Effector CD8-positive, alpha-beta T cell (primary cell): ENCODE measurements around the gene RASAL2.
"Not testable (repeated sequence)": the region's sequence is repeated elsewhere in the genome, so short reads cannot be mapped to it uniquely, and the experiment has no call there.

Experiments
- DNase-seq: peaks from one replicate; lab custom pipeline; 2025; lab: John Stamatoyannopoulos, UW

RASAL2 gene

DNA sequence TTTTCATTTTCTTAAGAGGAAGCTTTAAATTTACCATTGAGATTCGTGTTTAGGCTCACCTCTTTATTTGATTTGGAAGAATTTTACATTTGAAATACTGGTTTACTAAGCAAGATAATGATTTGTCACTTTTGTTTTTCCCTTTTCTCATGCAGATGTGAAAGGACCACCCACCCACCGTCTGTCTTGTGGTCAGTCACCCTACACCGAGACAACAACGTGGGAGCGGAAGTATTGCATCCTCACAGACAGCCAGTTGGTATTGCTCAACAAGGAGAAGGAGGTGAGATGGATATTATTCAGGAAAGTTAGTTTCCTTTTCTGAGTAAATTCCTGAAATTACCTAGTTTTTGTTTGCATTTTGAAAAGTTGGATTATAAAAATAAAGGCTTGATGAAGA, 189.5 kb downstream of the RASAL2 start:
- DNase-seq = no peak

DNA sequence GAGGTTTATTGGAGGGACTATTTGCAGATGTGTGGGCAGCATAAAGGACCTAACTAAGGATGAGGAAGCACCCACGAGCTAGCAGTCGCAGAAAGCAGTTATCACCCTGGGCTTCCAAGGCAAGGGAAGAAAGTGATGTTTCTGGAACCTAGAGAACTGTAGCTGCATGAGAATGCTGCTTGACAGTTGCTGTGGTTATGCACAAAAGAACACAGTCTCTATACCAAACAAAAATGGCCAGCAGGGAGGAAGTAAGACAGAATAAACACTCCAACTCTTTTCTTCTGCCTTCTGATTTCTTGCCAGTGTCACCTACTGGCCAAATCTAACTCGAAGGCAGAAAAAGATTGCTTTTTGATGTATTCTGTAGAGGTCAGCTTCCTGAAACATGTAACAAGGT, 190.2 kb downstream of the RASAL2 start:
- no peak for DNase-seq

DNA sequence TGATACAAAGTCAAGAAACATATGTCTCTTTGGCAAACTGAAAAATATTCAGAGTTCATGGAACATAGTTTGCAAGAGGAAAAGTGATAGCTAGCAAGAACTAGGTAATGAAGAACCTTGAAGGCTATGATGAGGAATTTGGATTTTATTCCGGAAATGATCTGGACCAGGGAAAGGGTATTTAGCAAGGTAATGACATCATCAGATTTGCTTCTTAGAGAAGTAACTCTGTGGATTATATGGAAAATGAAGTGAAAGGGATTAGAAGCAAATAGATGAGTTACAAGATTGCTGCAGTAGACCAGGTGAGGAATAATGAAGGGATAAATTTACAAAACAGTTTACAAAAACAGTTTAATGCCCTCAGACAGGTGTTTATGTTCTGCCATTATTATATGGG, 197.3 kb downstream of the RASAL2 start:
- DNase-seq = no peak

DNA sequence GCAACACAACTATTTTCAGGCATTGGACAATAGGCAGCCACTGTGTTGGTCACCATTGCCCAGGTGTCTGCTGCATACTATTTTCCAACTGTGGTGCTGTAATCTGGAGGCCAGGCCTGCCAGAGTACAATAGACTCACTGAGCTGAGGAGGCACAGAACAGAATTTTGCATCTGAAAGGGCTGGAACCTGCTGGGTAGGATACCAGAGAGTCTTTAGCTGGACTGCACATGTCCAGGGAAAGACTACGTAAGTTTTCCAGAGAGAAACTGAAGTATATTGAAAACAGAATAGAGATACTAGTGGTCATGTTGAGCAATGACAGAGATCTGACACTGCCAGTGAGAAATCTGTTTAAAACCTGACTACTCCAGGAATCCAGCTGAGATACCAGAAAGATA, 200.8 kb downstream of the RASAL2 start:
- DNase-seq = no peak

DNA sequence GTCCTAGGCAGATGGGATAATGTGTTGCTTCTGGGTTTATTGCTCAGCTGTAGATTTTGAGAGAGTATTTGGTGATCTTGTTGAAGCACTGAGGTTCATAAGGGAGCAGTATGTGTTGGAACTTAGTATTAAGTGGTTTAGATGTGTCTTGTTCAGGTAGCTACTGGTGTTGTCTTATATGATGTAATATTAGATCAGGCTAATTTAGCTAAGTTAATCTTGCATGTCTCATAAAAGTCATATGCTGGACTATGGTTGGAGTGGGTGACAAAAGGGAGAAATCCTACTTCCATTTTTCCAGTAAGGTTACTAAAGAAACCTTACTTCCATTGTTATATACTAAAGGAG, 206.4 kb downstream of the RASAL2 start:
- no peak for DNase-seq

DNA sequence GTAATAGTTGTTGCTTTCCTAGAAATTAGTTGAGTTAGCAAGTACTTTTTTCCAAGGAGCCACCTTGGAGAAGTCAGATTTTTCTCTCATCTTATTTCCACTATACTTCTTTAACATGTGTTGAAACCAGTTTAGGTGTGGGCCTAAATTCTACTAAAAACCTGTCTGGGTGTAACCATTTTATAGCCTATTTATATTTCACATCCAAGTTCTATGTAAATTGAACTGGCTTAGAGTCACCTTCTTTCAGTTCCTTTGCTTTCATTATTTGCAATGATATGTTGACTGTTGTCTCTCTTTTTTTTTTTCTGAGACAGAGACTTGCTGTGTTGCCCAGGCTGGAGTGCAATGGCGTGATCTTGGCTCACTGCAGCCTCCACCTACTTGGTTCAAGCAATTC, 207.2 kb downstream of the RASAL2 start:
- no peak for DNase-seq

DNA sequence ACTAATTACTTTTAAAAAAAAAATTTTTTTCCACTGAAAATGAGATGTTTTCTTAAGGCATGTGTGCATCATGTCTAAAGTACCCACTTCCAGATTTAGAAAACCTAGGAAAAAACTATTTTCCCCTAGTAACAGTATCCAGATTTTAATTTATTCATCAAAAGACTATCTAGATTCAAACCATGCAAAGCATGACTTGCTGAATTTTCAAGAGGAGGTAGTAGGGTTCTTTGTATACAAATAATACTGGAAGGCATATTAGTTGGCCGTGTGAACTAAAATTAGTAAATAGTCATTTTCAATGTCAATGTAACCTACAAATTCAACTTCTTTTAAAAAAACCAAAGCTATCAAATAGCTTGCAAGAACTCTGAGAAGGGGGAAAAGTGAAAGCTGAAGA, 213.4 kb downstream of the RASAL2 start:
- no peak for DNase-seq

DNA sequence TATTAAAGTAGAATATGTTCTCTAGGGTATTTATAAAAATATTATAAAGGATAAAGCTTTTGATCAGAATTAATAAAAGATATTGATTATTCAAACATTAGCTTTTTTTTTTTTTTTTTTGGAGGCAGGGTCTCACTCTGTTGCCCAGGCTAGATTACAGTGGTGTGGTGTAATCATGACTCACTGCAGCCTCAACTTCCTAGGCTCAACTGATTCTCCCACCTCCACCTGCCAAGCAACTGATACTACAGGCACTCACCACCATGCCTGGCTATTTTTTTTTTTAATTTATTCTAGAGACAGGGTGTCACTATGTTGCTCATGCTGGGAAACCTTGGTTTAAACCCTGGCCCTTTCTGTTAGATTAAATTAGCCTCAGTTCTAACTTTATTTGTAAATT, 214.5 kb downstream of the RASAL2 start:
- no peak for DNase-seq

DNA sequence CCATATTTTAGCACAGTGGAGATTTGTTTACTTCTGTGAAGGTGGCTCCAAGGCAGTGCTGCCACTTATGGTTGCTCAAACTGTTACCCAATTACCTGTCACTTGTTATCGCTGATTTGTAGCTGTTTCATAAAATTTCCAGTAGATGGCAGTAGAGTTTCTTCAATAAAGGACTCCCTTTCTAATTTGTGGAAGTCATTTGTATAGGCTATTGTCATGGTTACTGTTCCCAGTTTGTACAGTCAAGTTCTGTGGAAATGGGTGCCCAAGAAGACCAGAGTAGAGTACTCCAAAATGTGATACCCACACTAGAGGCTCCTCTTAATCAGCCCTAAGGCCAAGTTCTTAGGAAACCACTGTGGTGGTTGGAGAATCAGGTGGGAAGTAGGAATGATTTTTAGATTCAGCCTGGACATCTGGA, 216.8 kb downstream of the RASAL2 start:
- DNase-seq = no peak

DNA sequence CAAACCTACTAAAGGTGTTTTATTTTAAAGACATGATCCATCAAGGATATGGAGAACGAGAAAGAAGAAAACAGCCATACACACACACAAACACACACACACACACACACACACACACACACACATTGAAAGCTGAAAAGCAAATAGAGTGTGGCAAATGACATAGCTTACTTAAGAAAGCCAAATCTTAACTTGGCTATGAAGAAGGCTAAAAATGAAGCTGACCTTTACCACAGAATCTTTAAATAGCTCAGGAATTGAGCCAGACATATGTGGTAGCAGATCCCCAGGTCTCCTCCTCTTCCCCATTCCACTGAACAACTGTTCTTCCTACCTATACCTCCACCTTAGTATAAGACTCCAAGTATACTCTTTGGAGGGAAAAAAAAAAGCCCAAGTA, 217.3 kb downstream of the RASAL2 start:
- DNase-seq = no peak

DNA sequence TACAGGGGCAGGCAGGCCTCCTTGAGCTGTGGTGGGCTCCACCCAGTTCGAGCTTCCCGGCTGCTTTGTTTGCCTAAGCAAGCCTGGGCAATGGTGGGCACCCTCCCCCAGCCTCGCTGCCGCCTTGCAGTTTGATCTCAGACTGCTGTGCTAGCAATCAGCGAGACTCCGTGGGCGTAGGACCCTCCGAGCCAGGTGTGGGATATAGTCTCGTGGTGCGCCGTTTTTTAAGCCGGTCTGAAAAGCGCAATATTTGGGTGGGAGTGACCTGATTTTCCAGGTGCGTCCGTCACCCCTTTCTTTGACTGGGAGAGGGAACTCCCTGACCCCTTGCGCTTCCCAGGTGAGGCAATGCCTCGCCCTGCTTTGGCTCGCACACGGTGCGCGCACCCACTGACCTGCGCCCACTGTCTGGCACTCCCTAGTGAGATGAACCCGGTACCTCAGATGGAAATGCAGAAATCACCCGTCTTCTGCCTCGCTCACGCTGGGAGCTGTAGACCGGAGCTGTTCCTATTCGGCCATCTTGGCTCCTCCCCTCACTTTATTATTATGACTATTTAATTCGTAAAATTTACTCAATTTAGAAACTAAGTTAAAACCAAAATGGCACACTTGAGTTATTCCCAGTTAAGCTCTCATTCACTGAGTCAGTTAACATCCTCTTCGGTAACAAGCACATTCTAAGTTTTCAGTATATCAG, 226.5 kb downstream of the RASAL2 start:
- DNase-seq = not testable (repeated sequence)

DNA sequence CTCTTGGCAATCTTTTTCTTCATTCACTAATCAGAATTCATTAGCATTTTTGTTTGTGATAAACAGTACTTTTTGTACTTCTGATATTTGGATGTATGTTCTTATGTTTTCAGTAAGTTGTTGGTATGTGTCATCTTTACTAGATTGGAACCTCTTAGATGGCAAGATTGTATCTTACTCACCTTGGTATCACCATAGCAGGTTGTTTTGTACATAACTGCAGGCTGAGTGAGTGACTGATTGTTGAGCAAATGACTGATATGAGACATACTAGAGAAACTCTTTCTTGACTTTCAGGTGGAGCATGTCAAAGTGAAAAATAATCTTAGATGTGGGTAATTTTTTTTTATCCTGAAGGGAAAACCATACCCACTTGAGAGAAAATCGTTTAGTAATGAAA, 229.2 kb downstream of the RASAL2 start:
- DNase-seq = no peak

DNA sequence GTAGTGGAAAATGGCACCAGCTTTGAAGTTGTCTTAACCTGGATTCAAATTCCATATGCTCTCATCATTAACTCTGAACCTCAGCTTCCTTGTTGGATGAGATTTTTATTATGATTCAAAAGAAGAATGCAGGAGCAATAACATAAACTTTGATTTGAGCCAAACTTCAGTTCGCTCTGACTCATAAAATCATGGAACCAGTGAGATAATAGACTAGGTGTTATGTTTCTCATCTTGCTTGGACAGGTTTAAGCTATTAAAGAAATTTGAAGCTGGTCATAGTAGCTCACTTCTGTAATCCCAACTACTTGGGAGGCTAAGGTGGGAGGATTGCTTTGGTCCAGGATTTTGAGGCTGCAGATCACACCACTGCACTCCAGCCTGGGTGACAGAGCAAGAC, 230.1 kb downstream of the RASAL2 start:
- no peak for DNase-seq

DNA sequence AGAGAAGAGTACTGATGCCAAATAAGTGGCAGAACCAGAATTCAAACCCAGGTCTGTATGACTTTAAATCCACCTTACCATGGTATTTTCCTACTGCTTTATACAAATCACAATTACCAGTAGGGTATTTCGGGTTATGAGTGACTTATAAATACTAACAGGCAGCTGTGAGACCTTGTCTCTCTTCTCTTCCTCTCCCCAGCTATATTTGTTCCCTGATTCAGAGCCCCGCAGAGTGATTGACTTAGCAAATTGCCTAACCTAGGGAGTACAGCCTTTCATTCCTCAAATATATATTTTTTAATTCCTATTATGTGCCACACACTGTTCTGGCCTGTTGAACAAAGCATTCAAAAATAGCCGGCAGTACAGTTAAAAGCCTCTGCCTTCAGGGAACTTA, 234.8 kb downstream of the RASAL2 start:
- no peak for DNase-seq

DNA sequence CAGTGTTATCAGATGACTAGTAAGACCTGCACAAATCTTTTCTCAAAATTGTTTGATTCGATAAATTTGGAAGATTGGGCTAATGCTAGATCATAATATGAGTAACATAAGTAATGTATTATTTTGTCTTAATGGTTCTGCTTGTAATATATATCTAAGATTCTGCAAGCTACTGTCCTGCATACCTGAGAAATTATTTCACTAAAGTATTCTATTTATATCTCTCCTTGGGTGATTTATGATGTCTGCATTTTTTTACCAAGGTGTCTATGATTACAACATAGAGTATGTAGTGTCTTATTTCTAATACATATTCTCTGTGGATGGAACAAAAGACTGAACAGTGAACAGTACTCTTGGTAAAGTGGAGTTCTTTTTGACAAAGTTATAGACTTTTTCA, 236.2 kb downstream of the RASAL2 start:
- DNase-seq = no peak

DNA sequence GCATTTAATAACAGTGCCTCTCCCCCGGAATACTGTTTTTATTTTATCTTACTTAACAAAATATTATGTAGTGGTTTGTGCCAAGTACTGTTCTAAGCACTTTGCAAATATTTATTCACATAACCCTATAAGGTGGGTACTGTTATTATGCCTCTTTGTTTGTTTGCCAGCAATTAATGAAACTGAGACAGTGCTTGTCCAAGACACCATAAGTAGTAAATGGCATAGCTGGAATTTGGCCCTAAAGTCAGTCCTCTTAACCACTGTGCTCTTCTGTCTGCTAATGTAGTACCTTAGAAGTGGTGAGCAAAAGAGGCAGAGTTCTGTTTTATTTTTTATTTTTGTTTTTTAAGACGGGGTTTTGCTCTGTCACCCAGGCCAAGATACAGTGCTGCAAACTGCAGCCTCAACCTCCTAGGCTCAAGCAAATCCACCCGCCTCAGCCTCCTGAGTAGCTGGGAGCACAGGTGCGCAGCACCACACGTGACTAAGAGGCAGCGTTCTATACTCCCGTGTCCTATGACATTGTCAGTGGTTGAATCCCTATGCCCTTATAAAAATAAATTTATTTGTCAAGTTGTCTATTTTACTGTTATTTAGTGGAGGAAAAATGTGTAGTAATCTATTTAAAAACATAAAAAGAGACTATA, 237.1 kb downstream of the RASAL2 start:
- no peak for DNase-seq

DNA sequence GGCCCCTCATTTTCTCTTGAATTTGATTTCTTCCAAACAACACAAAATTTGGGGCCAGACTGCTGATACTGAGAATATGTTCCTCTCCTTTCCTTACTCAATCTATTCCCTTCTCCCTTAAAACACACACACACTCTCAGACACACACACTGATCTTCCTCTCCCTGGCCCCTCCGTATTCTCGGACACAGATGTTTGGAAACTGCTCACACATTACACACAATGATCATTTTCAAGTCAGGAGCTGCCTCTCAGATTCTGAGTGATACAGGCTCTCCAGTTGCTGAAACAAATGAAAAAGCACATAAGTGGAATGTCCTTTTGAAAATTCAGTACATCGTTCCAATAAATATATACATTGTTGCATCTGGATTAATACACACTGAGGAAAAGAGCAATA, 241.5 kb downstream of the RASAL2 start:
- no peak for DNase-seq

DNA sequence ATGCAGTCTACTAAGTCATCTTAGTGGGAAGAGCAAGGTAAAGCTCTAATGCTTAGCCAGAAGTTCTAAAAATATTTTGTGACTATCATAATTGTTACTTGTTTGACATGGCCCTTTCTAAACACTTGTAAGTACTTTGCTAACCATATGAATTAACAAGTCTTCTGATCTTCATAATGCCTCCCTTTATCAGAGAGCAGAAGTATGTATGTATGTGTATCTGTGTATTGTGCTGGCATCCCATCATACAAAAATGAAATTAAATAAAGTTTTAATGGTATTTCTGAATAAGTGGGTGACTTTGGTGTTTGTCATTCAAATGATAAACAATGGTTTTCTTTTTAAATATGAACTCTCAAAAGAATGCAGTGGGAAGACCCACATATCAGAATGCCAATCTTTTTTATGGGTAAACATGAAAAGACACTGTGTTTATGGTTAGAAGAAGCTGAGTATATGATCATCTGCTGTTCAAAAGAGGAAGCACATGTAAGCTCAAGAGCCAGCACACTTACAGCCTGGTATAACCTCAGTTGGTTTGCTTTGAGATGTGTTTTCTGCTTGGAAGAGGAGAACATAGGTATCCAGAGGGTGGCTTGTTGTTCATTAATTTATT, 243.3 kb downstream of the RASAL2 start:
- no peak for DNase-seq

DNA sequence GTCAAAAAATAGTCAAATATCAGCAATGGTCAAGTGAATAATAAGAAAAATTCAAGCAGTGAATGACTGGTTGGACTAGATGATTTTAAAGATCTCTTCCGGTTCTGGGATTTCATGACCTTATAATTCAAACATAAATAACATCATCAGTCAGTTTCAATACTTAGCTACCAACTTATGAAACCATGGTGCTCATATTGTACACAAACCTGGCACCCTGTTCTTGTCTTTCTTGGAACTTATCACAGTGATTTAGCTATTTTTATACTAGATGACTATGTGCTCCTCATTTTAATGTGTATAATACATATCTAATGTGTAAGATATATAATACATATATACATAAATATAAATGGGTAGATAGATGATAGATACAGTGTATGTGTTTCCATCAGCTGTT, 245.9 kb downstream of the RASAL2 start:
- DNase-seq = no peak

DNA sequence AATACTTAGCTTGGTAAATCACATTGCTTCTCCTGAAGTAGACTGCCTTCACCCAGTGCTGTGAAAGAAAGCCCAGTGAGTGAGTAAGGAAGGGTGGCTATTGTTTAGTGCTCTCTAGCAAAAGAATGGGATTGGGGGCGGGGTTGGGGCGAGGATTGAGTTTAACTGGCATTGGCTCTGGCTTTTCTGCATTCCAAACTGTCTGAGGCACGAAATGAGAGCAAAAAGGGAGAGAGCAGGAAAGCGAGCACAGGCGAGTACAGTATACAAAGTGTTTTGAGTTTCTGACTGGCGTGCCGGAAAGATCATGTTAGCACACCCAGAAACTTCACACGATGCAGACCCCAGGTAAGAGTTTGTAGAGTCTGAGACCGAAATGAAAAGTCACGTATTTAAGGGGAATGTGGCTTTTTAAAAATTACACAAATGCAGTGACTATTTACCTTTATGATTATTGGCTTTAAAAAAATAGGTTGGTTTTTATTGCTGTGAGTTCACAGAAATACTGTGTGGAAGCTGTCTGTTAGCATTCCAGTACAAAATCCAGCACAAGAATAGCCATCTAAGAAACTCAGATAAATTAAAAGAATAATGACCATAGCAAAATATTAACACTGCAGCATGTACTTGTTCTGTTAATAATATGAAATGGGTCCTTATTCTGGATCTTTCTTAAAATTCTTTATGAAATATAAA, 247.5 kb downstream of the RASAL2 start:
- DNase-seq = no peak

DNA sequence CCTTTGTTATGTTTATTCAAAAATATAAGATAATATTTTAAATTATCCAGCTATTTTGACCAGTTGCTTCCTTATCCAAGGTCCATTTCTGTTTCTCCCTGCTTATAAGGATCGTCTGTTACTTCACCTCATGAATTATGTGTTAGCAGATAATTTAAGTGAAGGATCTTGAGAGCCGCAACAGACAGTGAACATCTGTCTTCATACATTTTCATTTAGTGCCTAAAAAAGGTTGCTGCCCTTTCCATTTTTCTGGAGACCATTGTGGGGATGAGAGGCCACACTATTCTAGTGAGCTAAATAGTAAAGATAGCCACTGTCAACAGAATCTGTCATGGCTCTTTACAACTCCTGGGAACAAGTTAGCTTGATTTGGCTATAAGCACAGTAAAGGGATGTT, 248.8 kb downstream of the RASAL2 start:
- no peak for DNase-seq

DNA sequence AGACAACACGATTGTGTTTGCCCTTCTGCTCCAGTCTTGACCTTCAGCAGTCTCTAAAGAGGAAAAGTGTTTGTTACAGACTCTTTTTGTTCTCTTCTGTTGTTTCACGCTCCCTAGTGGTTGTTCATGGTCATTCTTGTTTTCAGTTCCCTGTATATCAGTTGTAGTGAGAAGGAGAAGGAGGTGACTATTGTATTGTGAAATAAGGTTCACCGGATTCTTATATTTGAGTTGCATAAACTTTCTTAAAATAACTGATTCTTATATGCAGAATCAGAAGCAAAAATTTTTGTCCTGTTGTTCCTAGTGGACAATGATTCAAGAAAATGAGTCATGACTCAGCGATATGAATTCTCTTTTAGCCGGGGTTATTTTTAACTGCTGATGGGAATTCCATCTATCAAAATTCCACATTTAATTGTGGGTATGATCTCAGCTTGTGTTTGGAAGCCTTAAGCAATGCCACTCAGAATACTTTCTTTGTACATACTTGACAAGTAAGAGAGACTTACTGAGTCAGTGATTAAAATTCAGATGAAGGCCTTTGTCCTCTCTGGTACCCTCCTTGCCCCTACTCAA, 250.7 kb downstream of the RASAL2 start:
- DNase-seq = no peak

DNA sequence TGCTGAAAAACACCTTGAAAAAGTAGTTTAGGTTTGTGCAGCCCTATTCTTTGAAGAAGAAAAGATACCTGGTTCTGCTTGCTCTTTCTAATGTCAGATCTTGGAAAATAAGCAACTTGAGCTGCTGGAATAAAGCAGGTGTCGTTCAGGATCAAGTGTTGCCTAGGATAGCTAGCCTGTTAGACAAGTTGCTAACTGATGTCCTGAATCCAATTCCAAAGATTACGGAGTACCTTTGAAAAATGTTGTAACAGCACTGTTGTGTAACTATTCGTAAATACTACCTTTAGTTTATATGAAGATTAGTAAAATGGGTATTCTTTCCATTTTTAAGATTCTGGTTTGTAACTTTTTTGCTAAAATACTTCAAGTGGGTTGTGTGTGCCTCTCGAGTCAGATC, 251.3 kb downstream of the RASAL2 start:
- no peak for DNase-seq
